Pancreas (tissue), 10 donors: ENCODE results near the gene IQGAP1. TPM values are rescaled to one million over a fixed set of nuclear protein-coding genes. Genes with fewer than 3 reads are reported as not detected.
"Not testable (repeated sequence)": the region's sequence is repeated elsewhere in the genome, so short reads cannot be mapped to it uniquely, and the experiment has no call there.

Experiments used
- ATAC-seq, 4 donors: fragments of 200-7000 bp; cut with Tn5 transposase; one replicate each; pipeline versions ENCODE4 v1.8.0 to v1.9.1; 2020; ENCODE audit warnings: mild to moderate bottlenecking in 4 of 4, moderate library complexity in 4 of 4
- DNase-seq, 6 donors: peaks; one replicate each; pipeline ENCODE4 v3.0.0-alpha.2; 2020
- FAIRE-seq: peaks from 2 replicates; lab custom pipeline; 2012; peaks lifted over from hg19 to GRCh38; lab: Jason Lieb, UNC
- H3K27ac ChIP-seq, 4 donors: fragments of 200-600 bp; sonication (generic); 1 replicate in 3 of 4; 2 replicates in 1 of 4; pipeline versions ENCODE4 v1.5.0 to v1.8.0; 2020
- H3K27me3 ChIP-seq, 4 donors: fragments of 200-600 bp; one replicate each; pipeline ENCODE4 v1.8.0; 2021
- H3K36me3 ChIP-seq, 3 donors: fragments of 200-600 bp; sonication (generic) in 1 of 3; one replicate each; pipeline versions ENCODE4 v1.5.0 to v1.8.0; 2020 to 2021
- H3K4me1 ChIP-seq, 3 donors: fragments of 200-600 bp; one replicate each; pipeline ENCODE4 v1.8.0; 2021
- H3K4me3 ChIP-seq, 4 donors: fragments of 200-600 bp; sonication (generic) in 2 of 4; one replicate each; pipeline versions ENCODE4 v1.5.0 to v1.8.0; 2020 to 2021
- H3K9me3 ChIP-seq, 4 donors: fragments of 200-600 bp; one replicate each; pipeline ENCODE4 v1.8.0; 2021
- WGBS, 2 donors: extraction: QIAGEN DNeasy Blood & Tissue Kit; methylation state at CpG; one replicate each; pipeline ENCODE4 v1.1.7; 2013; 5-methylcytosine and 5-hydroxymethylcytosine counted together
- intact Hi-C, 3 donors: fragments of 100-400 bp; cut with DNase I; formaldehyde crosslinking; loops; one replicate each; pipeline versions ENCODE4 v1.11.1 to v1.14.2; 2022
- polyA plus RNA-seq, 2 donors: library from polyadenylated mRNA; stranded (reverse); fragments of 200-250 nt; gene quantifications; one replicate each; pipeline ENCODE4 v1.2.3, GENCODE V29; 2013
- total RNA-seq, 6 donors: library from RNA; stranded (reverse); fragmentation: NEBNext Ultra II Directional in 4 of 6; extraction: Animal tissue kit (Norgen Biotek cat#: 25700) in 4 of 6; gene quantifications; one replicate each; pipeline versions ENCODE4 v1.2.1 to v1.2.4, GENCODE V29; 2021 to 2023
- TF ChIP-seq, protein P1 (sequence below), 4 donors: fragments of 200-600 bp; sonication (generic) in 3 of 4; IDR thresholded peaks; one replicate each; pipeline versions ENCODE4 v1.5.0 to v1.8.0; 2021; ENCODE audit warnings: antibody characterized with exemption in 4 of 4
- donor health status: healthy with polysubstance abuse.
- donor health status: DM: no; HTN: no; CAD: no; lungs with moderate emphysema.
- donor health status: DM: no; HTN: no; CAD: no.
- donor health status: control.
- donor health status: control.
- donor health status: Bipolar disorder and iron deficiency.
- donor health status: DM: yes; HTN: yes; CAD: no.
- donor health status: DM: no; HTN: no; CAD: no.
- donor health status: DM: no; HTN: no; CAD: no.
- donor health status: DM: yes; HTN: yes; CAD: no.

Gene IQGAP1
- total and polyA plus RNA-seq, 8 donors: 20.6 to 103 (median 43.3) TPM

DNA sequence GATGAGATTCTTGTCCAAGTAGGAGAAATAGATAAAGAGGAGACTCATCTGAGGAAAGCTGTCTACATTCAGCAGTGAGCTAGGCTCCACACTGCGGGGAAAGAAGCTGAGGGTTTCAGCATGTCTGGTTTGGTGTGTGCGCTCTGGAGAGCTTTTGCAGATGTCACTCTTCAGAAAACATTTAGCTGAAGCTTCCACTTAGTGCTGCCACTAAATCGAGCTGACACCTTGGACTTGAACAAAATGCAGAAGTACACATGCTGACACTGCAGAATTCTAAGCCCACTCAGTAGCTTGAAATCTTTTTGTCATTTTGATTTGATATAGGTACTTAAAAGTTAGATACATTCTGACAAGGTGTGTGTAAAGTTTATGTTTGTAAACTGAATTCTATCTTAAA lies 109.3 kb downstream of the IQGAP1 start:
- H3K4me3 ChIP-seq: no peak overlapping the region
- H3K27me3 ChIP-seq: no peaks in the 10 kb centered on the region
- peaks cover 2 to 58% (median 12%) of the 10 kb centered on the region in 3 donors for H3K36me3 ChIP-seq
- H3K4me1 ChIP-seq: no peaks in the 10 kb centered on the region
- ATAC-seq (peak in 1 of 4 donors; percentile 14), FAIRE-seq (no peak), DNase-seq (no peak)
- no peaks in the 10 kb centered on the region for H3K9me3 ChIP-seq
- TF ChIP-seq, protein P1, sequence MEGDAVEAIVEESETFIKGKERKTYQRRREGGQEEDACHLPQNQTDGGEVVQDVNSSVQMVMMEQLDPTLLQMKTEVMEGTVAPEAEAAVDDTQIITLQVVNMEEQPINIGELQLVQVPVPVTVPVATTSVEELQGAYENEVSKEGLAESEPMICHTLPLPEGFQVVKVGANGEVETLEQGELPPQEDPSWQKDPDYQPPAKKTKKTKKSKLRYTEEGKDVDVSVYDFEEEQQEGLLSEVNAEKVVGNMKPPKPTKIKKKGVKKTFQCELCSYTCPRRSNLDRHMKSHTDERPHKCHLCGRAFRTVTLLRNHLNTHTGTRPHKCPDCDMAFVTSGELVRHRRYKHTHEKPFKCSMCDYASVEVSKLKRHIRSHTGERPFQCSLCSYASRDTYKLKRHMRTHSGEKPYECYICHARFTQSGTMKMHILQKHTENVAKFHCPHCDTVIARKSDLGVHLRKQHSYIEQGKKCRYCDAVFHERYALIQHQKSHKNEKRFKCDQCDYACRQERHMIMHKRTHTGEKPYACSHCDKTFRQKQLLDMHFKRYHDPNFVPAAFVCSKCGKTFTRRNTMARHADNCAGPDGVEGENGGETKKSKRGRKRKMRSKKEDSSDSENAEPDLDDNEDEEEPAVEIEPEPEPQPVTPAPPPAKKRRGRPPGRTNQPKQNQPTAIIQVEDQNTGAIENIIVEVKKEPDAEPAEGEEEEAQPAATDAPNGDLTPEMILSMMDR (IDR thresholded peaks at IDR 0.05): no peak
- no peak overlapping the region for H3K27ac ChIP-seq
- WGBS, 2 donors: 75 to 84% methylated on average over 3 of the region's 3 CpGs
- intact Hi-C loops: no loop called here

DNA sequence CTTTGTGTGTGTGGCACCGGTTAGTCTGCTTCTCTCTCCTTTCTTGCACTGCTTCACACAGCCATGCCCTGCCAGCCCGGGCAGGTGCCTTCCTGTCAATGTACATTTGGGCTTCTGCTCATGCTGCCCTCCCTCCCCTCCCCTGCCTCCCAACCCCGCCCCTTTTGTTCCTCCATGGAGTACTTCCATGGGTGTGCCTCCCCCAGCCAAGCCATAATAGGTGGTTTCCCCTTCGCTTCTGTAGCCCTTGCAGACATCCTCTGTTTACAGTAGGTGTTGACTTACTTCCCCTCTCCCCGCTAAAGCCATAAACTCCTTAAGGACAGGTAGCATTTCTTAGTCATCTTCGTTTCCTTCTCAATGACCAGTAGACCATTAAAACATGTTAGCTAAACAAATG lies 109.9 kb downstream of the IQGAP1 start:
- intact Hi-C loops: no loop called here
- DNase-seq (no peak), ATAC-seq (peak in 1 of 4 donors; percentile 12), FAIRE-seq (no peak)
- Histone ChIP-seq H3K4me3 (no peak overlapping the region), H3K36me3 (peaks cover 2 to 52% (median 12%) of the 10 kb centered on the region in 3 donors), H3K9me3 (no peaks in the 10 kb centered on the region), H3K4me1 (no peaks in the 10 kb centered on the region), H3K27me3 (no peaks in the 10 kb centered on the region), H3K27ac (no peak overlapping the region)
- WGBS, 2 donors: 87 to 91% methylated on average over 6 of the region's 6 CpGs
- TF ChIP-seq, protein P1 (IDR thresholded peaks at IDR 0.05): no peak

DNA sequence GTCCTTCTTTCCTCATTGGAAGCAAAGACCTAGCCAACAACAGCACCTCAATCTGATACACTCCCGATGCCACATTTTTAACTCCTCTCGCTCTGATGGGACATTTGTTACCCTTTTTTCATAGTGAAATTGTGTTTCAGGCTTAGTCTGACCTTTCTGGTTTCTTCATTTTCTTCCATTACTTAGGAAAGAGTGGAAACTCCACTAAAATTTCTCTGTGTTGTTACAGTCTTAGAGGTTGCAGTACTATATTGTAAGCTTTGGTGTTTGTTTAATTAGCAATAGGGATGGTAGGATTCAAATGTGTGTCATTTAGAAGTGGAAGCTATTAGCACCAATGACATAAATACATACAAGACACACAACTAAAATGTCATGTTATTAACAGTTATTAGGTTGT lies 112.1 kb downstream of the IQGAP1 start:
- DNase-seq (no peak), FAIRE-seq (no peak), ATAC-seq (no peak)
- Histone ChIP-seq H3K27ac (no peak overlapping the region), H3K27me3 (no peaks in the 10 kb centered on the region), H3K36me3 (peaks cover 2 to 39% (median 9%) of the 10 kb centered on the region in 3 donors), H3K4me3 (no peak overlapping the region), H3K9me3 (no peaks in the 10 kb centered on the region), H3K4me1 (no peaks in the 10 kb centered on the region)
- WGBS, 2 donors: 76 to 89% methylated on average over 2 of the region's 2 CpGs
- TF ChIP-seq, protein P1 (IDR thresholded peaks at IDR 0.05): no peak
- intact Hi-C loops: no loop called here

DNA sequence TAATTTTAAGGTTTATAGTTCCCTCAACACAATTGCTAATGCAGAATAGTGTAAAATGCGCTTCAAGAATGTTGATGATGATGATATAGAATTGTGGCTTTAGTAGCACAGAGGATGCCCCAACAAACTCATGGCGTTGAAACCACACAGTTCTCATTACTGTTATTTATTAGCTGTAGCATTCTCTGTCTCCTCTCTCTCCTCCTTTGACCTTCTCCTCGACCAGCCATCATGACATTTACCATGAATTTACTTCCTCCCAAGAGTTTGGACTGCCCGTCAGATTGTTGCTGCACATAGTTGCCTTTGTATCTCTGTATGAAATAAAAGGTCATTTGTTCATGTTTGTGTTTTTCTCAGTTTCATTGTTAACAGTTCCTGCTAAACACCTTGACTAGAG lies 113.9 kb downstream of the IQGAP1 start:
- intact Hi-C loops: no loop called here
- no peaks in the 10 kb centered on the region for H3K4me1 ChIP-seq
- no peak for ATAC-seq
- no peak overlapping the region for H3K27ac ChIP-seq
- no peaks in the 10 kb centered on the region for H3K9me3 ChIP-seq
- DNase-seq: no peak
- H3K27me3 ChIP-seq: no peaks in the 10 kb centered on the region
- no peak overlapping the region for H3K4me3 ChIP-seq
- FAIRE-seq: no peak
- TF ChIP-seq, protein P1 (IDR thresholded peaks at IDR 0.05): no peak
- peaks cover 0 to 33% (median 2%) of the 10 kb centered on the region in 3 donors for H3K36me3 ChIP-seq
- 84 to 86% methylated on average over 4 of the region's 4 CpGs for WGBS, 2 donors

DNA sequence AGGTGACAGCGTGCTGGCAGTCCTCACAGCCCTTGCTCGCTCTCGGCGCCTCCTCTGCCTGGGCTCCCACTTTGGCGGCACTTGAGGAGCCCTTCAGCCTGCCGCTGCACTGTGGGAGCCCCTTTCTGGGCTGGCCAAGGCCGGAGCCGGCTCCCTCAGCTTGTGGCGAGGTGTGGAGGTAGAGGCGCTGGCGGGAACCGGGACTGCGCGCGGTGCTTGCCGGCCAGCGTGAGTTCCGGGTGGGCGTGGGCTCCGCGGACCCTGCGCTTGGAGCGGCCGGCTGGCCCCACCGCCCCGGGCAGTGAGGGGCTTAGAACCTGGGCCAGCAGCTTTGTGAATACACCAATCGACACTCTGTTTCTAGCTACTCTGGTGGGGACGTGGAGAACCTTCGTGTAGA lies 122.7 kb downstream of the IQGAP1 start:
- WGBS, 2 donors: 93 to 96% methylated on average over 29 of the region's 29 CpGs

DNA sequence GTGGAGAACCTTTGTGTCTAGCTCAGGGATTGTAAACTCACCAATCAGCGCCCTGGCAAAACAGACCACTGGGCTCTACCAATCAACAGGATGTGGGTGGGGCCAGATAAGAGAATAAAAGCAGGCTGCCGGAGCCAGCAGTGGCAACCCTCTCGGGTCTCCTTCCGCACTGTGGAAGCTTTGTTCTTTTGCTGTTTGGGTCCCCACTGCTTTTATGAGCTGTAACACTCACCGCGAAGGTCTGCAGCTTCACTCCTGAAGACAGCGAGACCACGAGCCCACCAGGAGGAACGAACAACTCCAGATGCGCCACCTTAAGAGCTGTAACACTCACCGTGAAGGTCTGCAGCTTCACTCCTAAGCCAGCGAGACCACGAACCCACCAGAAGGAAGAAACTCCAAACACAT lies 123.2 kb downstream of the IQGAP1 start:
- H3K27ac ChIP-seq, H3K27me3 ChIP-seq, H3K36me3 ChIP-seq, DNase-seq, H3K4me3 ChIP-seq, H3K9me3 ChIP-seq, FAIRE-seq, H3K4me1 ChIP-seq, intact Hi-C loops, ATAC-seq: not testable (repeated sequence)
- 91 to 96% methylated on average over 11 to 13 of the region's 13 CpGs for WGBS, 2 donors

More for the DNA sequence above, 122.7 kb downstream of the IQGAP1 start:
- H3K9me3 ChIP-seq, H3K27me3 ChIP-seq, FAIRE-seq, ATAC-seq, H3K36me3 ChIP-seq, H3K4me1 ChIP-seq, H3K27ac ChIP-seq, H3K4me3 ChIP-seq, DNase-seq, intact Hi-C loops: not testable (repeated sequence)
